Measurements from ENCODE around the gene DPP8.

DNA sequence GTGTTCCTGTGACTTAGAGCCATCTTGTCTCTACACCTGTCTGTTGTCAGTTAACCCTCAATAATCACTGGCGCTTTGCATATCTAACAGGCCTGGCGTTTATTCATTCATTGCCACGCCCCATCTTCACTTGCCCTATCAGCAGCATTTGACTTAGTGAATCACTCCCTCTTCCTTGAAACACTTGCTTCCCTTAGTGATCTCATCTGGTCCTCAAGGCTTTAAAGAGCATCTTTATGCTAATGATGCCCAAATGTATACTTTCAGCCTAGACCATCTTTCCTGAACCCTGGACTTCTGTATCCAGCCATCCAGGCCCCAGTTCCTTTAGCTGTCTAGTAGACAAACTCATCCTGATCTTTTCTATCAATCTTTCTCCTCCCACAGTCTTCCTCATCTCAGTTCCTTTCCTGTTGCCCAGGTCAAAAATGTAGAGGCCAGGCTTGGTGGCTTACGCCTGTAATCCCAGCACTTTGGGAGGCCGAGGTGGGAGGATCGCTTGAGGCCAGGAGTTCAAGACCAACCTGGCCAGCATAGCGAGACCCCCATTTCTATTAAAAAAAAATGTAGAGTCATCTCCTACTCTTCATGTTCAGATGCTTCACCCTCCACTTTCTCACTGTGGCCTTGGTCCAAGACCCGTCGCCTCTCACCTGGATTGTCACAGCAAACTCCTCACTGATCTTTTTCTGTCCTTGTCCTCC is 93.4 kb downstream of the DPP8 start:
- no peak for TF ChIP-seq CTCF (IDR thresholded peaks at IDR 0.05)
- TF ChIP-seq EZH2 (IDR thresholded peaks at IDR 0.05; ENCODE audit: borderline replicate concordance, insufficient read depth, low read depth, low read length, poor library complexity, severe bottlenecking) = no peak

Measured in B cell (primary cell).